Body of pancreas (tissue), 4 donors: Measurements from ENCODE around the gene PTER. TPM values are rescaled to one million over a fixed set of nuclear protein-coding genes. Genes with fewer than 3 reads are reported as not detected.

Experiments used
- ATAC-seq: fragments of 150-250 bp; one replicate; pipeline ENCODE4 v1.9.1; 2016
- DNase-seq, 4 donors: peaks; one replicate each; pipeline ENCODE4 v3.0.0-alpha.2; 2019
- H3K27ac ChIP-seq, 4 donors: fragments of 200-600 bp; sonication (generic); 1 replicate in 3 of 4; 2 replicates in 1 of 4; pipeline versions ENCODE4 v1.5.1 to v1.6.1; 2016 to 2019; ENCODE audit warnings: mild to moderate bottlenecking in 1 of 4, mixed read lengths in 1 of 4, moderate library complexity in 1 of 4
- H3K27me3 ChIP-seq, 2 donors: fragments of 200-600 bp; sonication (generic); one replicate each; pipeline ENCODE4 v1.6.0; 2016; ENCODE audit warnings: mild to moderate bottlenecking in 1 of 2
- H3K36me3 ChIP-seq, 2 donors: fragments of 200-600 bp; sonication (generic); replicated peaks in 1 of 2; 2 replicates each; pipeline ENCODE4 v1.5.1; 2016; ENCODE audit warnings: low read depth in 2 of 2; ENCODE audit not compliant: insufficient read depth in 1 of 2
- H3K4me1 ChIP-seq: fragments of 200-600 bp; sonication (generic); one replicate; pipeline ENCODE4 v1.6.0; 2016
- H3K4me3 ChIP-seq, 2 donors: fragments of 200-600 bp; sonication (generic); 1 replicate in 1 of 2; 2 replicates in 1 of 2; pipeline ENCODE4 v1.5.1; 2016 to 2019
- H3K9me3 ChIP-seq, 3 donors: fragments of 200-600 bp; sonication (generic); 1 replicate in 2 of 3; 2 replicates in 1 of 3; pipeline ENCODE4 v1.5.1; 2016
- CTCF ChIP-seq, 7 experiments: fragments of 450-650 bp in 4 of 7; fragments of 200-600 bp in 3 of 7; sonication (generic) in 3 of 7; IDR thresholded peaks; one replicate each; pipeline ENCODE4 v1.5.1; 2016 to 2019; ENCODE audit warnings: antibody characterized with exemption in 7 of 7
- POLR2A ChIP-seq, 3 donors: fragments of 450-650 bp; IDR thresholded peaks; one replicate each; pipeline ENCODE4 v1.6.1; 2016; ENCODE audit warnings: antibody characterized with exemption in 3 of 3, mild to moderate bottlenecking in 2 of 3
- WGBS, 2 donors: methylation state at CpG; one replicate each; pipeline ENCODE4 v1.1.5; 2017; 5-methylcytosine and 5-hydroxymethylcytosine counted together
- intact Hi-C: fragments of 100-400 bp; cut with DNase I; formaldehyde crosslinking; loops from one replicate; pipeline ENCODE4 v1.15.1; 2023
- small RNA-seq: library from RNA; depleted of rRNA; stranded (forward); fragments of <200 nt; gene quantifications from one replicate; pipeline ENCODE3, GENCODE V24; 2016
- total RNA-seq, 2 donors: library from RNA; depleted of rRNA; stranded (reverse); fragments of >200 nt; gene quantifications; one replicate each; pipeline ENCODE4 v1.1.0, GENCODE V29; 2016

The PTER gene
- total RNA-seq, 2 donors from 2014 or later, result 6.3 to 17.6 TPM

- no peak for ATAC-seq
- H3K9me3 ChIP-seq, result peaks cover 0 to 6% (median 0%) of the 10 kb centered on the region in 3 donors
- H3K36me3 ChIP-seq, result no peaks in the 10 kb centered on the region
- H3K4me3 ChIP-seq, result no peak overlapping the region
- no peaks in the 10 kb centered on the region for H3K27me3 ChIP-seq
- DNase-seq, result no peak
- intact Hi-C loops, result no loop called here
- TF ChIP-seq CTCF (IDR thresholded peaks at IDR 0.05), result no peak
- no peak for TF ChIP-seq POLR2A (IDR thresholded peaks at IDR 0.05)
- WGBS, 2 donors, result 52 to 58% methylated on average over 5 of the region's 5 CpGs
- no peaks in the 10 kb centered on the region for H3K4me1 ChIP-seq
- H3K27ac ChIP-seq, result no peak overlapping the region
Measured at GRCh38 chr10:16559236-16559773, 122.5 kb downstream of the PTER start.

GRCh38 chr10:16562891-16563290 lies 126.1 kb downstream of the PTER start:
- no peaks in the 10 kb centered on the region for H3K36me3 ChIP-seq
- DNase-seq (no peak), ATAC-seq (no peak)
- H3K9me3 ChIP-seq, result peaks cover 0 to 6% (median 0%) of the 10 kb centered on the region in 3 donors
- TF ChIP-seq CTCF (IDR thresholded peaks at IDR 0.05) (no peak), POLR2A (IDR thresholded peaks at IDR 0.05) (no peak)
- no peak overlapping the region for H3K4me3 ChIP-seq
- H3K4me1 ChIP-seq, result no peaks in the 10 kb centered on the region
- H3K27ac ChIP-seq, result no peak overlapping the region
- no peaks in the 10 kb centered on the region for H3K27me3 ChIP-seq
- intact Hi-C loops, result no loop called here
- 90 to 92% methylated on average over 6 of the region's 6 CpGs for WGBS, 2 donors

Small RNA genes within 50 kb of the gene (small RNA-seq; reads per million reads assigned to genes)
- not detected for gene RNU2-18P

Other genes starting within 250 kb of the PTER start
- gene C1QL3, start 84.9 kb downstream of the PTER start, total RNA-seq, result not detected